Neural cell (in vitro differentiated cells): Measurements from ENCODE around the gene ROR2. TPM values are rescaled to one million over a fixed set of nuclear protein-coding genes. Genes with fewer than 3 reads are reported as not detected.

Experiments
- H2AFZ ChIP-seq: fragments of 200-600, 300-800 bp; sonication (generic), shearing (Covaris generic); 2 replicates; pipeline ENCODE4 v1.6.0; 2014; ENCODE audit warnings: low read depth, mild to moderate bottlenecking, antibody characterized with exemption, low read length, moderate library complexity
- H3F3A ChIP-seq: fragments of 200-600 bp; shearing (Covaris generic); 2 replicates; pipeline ENCODE4 v1.6.1; 2016; ENCODE audit warnings: mild to moderate bottlenecking, moderate library complexity, mixed read lengths, antibody characterized with exemption, low read length; ENCODE audit not compliant: insufficient read depth, poor library complexity, severe bottlenecking
- H3K27ac ChIP-seq: fragments of 200-600, 300-800 bp; sonication (generic), shearing (Covaris generic); 2 replicates; pipeline ENCODE4 v1.5.1; 2014; ENCODE audit warnings: mild to moderate bottlenecking, low read length, moderate library complexity
- H3K27me3 ChIP-seq: fragments of 300-800, 200-600 bp; sonication (generic), shearing (Covaris generic); 2 replicates; pipeline ENCODE4 v1.6.0; 2014; ENCODE audit warnings: mild to moderate bottlenecking, low read depth, low read length, moderate library complexity; ENCODE audit not compliant: insufficient read depth
- H3K36me3 ChIP-seq: fragments of 300-800, 200-600 bp; sonication (generic), shearing (Covaris generic); 2 replicates; pipeline ENCODE4 v1.5.1; 2014; ENCODE audit warnings: mild to moderate bottlenecking, antibody characterized with exemption, low read length, moderate library complexity; ENCODE audit not compliant: insufficient read depth
- H3K4me2 ChIP-seq: fragments of 300-800, 200-600 bp; sonication (generic), shearing (Covaris generic); 2 replicates; pipeline ENCODE4 v1.6.0; 2014; ENCODE audit warnings: mild to moderate bottlenecking, low read length
- H3K4me3 ChIP-seq: fragments of 300-800, 200-600 bp; sonication (generic), shearing (Covaris generic); 2 replicates; pipeline ENCODE4 v1.5.1; 2014; ENCODE audit warnings: mild to moderate bottlenecking, low read length, moderate library complexity
- H3K79me2 ChIP-seq: fragments of 200-600 bp; shearing (Covaris generic); replicated peaks from 2 replicates; pipeline ENCODE4 v1.6.0; 2014; ENCODE audit warnings: mild to moderate bottlenecking, low read length, moderate library complexity; ENCODE audit not compliant: insufficient read depth
- H3K9ac ChIP-seq: fragments of 300-800, 200-600 bp; sonication (generic), shearing (Covaris generic); 2 replicates; pipeline ENCODE4 v1.6.1; 2016; ENCODE audit warnings: mild to moderate bottlenecking, low read length, mixed read lengths
- H3K9me2 ChIP-seq: fragments of 200-600 bp; shearing (Covaris generic); 2 replicates; pipeline ENCODE4 v1.6.1; 2016; ENCODE audit warnings: mild to moderate bottlenecking, low read length, mixed read lengths; ENCODE audit not compliant: insufficient read depth
- H3K9me3 ChIP-seq: fragments of 200-600, 300-800 bp; sonication (generic), shearing (Covaris generic); 2 replicates; pipeline ENCODE4 v1.6.1; 2016; ENCODE audit warnings: mild to moderate bottlenecking, mixed run types, low read length, moderate library complexity, mixed read lengths
- H4K20me1 ChIP-seq: fragments of 200-600 bp; shearing (Covaris generic); 2 replicates; pipeline ENCODE4 v1.6.1; 2016; ENCODE audit warnings: mild to moderate bottlenecking, mixed run types; ENCODE audit not compliant: insufficient read depth
- EP300 ChIP-seq: fragments of 450-650 bp; conservative IDR thresholded peaks from 2 replicates; pipeline ENCODE4 v1.6.1; 2014; ENCODE audit warnings: antibody characterized with exemption, mild to moderate bottlenecking, moderate library complexity; ENCODE audit not compliant: poor library complexity, severe bottlenecking
- EZH2 ChIP-seq: fragments of 200-600, 300-800 bp; shearing (Covaris generic), sonication (generic); IDR thresholded peaks from 2 replicates; pipeline ENCODE4 v1.6.1; 2014; ENCODE audit warnings: antibody characterized with exemption, low read length, borderline replicate concordance, mild to moderate bottlenecking; ENCODE audit not compliant: insufficient read depth, poor library complexity, severe bottlenecking
- MXI1 ChIP-seq: fragments of 450-650 bp; conservative IDR thresholded peaks from 2 replicates; pipeline ENCODE4 v1.6.1; 2014; ENCODE audit warnings: antibody characterized with exemption, mild to moderate bottlenecking; ENCODE audit not compliant: poor library complexity, severe bottlenecking
- POLR2AphosphoS5 ChIP-seq: IDR thresholded peaks from 2 replicates; pipeline ENCODE4 v1.6.1; 2012
- RAD21 ChIP-seq: fragments of 450-650 bp; conservative IDR thresholded peaks from 2 replicates; pipeline ENCODE4 v1.6.1; 2014; ENCODE audit warnings: antibody characterized with exemption, mild to moderate bottlenecking, moderate library complexity
- SMC3 ChIP-seq: fragments of 450-650 bp; conservative IDR thresholded peaks from 2 replicates; pipeline ENCODE4 v1.6.1; 2014; ENCODE audit warnings: antibody characterized with exemption, mild to moderate bottlenecking, moderate library complexity; ENCODE audit not compliant: poor library complexity
- TAF1 ChIP-seq: IDR thresholded peaks from 2 replicates; pipeline ENCODE4 v1.6.1; 2012; ENCODE audit warnings: low read depth
- polyA plus RNA-seq: library from polyadenylated mRNA; depleted of rRNA; stranded (reverse); fragments of >200 nt; gene quantifications from 2 replicates; pipeline ENCODE4 v1.2.3, GENCODE V29; 2014
- TF ChIP-seq, protein P1 (sequence below): fragments of 450-650 bp; IDR thresholded peaks from 2 replicates; pipeline ENCODE4 v1.5.1; 2014; ENCODE audit warnings: antibody characterized with exemption, mild to moderate bottlenecking, moderate library complexity; ENCODE audit not compliant: poor library complexity, severe bottlenecking
- TF ChIP-seq, protein P2 (sequence below): IDR thresholded peaks from 2 replicates; pipeline ENCODE4 v1.6.1; 2012; ENCODE audit warnings: borderline replicate concordance

The ROR2 gene
- polyA plus RNA-seq, 1 donor from 2014 or later, result 0.33 TPM

DNA sequence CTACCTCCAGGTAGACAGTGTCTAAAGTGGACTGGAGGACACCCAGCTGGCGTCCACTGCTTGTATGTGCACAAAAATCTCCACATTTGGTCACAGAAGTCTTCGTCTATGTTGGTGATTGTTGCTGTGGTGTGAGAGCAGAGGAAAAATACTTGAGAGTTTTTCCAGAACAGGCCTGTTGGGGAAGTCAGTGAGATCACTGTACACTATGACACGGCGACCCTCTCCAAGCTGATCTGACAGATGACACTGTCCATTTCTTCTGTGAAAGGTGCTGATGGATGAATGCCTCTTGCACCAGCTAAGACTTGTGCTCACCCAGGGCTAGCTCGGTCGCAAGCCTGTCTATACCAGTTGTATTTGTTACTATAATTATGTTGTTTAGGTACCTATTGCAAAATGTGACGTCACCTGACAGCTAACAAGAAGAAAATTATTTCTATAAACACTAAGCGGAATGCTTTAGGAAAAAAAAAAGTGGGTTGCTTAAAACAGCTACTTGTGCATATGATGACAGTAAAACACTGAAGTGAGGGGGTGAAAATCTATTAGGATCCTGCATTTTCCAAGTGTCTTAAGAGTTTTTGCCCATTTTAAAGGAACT lies 142.3 kb downstream of the ROR2 start:
- TF ChIP-seq POLR2AphosphoS5 (no peak), SMC3 (no peak)
- TF ChIP-seq, protein P1, sequence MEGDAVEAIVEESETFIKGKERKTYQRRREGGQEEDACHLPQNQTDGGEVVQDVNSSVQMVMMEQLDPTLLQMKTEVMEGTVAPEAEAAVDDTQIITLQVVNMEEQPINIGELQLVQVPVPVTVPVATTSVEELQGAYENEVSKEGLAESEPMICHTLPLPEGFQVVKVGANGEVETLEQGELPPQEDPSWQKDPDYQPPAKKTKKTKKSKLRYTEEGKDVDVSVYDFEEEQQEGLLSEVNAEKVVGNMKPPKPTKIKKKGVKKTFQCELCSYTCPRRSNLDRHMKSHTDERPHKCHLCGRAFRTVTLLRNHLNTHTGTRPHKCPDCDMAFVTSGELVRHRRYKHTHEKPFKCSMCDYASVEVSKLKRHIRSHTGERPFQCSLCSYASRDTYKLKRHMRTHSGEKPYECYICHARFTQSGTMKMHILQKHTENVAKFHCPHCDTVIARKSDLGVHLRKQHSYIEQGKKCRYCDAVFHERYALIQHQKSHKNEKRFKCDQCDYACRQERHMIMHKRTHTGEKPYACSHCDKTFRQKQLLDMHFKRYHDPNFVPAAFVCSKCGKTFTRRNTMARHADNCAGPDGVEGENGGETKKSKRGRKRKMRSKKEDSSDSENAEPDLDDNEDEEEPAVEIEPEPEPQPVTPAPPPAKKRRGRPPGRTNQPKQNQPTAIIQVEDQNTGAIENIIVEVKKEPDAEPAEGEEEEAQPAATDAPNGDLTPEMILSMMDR, result no peak
- no peak overlapping the region for H2AFZ ChIP-seq
- H3K4me3 ChIP-seq, result no peak overlapping the region
- H4K20me1 ChIP-seq, result no peaks in the 10 kb centered on the region
- no peaks in the 10 kb centered on the region for H3K79me2 ChIP-seq
- H3K36me3 ChIP-seq, result no peaks in the 10 kb centered on the region
- no peak overlapping the region for H3K4me2 ChIP-seq
- no peaks in the 10 kb centered on the region for H3F3A ChIP-seq
- no peak overlapping the region for H3K9ac ChIP-seq
- H3K27ac ChIP-seq, result no peak overlapping the region
- no peaks in the 10 kb centered on the region for H3K27me3 ChIP-seq
- H3K9me2 ChIP-seq, result no peaks in the 10 kb centered on the region
- no peaks in the 10 kb centered on the region for H3K9me3 ChIP-seq

DNA sequence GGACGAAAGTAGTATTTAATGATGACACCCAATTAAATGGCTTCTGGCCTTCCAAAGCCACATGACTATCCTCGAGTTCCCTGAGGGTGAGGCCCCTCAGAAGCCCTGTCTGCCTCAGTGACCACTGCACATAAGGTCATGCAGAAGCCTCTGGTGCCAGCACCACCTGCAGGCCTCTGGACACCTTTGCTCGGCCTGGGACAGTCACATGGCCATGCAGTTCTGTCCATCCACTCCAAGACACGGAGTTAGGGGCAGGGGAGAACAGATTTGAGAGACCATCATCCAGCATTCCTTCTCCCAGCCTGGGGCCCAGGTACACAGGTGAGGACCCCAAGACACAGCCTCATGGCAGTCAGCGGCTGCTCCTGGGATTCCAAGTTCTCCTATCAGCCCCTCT lies 145.0 kb downstream of the ROR2 start:
- H3K27me3 ChIP-seq, result no peaks in the 10 kb centered on the region
- H3K4me2 ChIP-seq, result no peak overlapping the region
- H3K9ac ChIP-seq, result no peak overlapping the region
- no peak overlapping the region for H2AFZ ChIP-seq
- no peaks in the 10 kb centered on the region for H3K9me2 ChIP-seq
- H3K36me3 ChIP-seq, result no peaks in the 10 kb centered on the region
- no peak overlapping the region for H3K27ac ChIP-seq
- no peaks in the 10 kb centered on the region for H3K79me2 ChIP-seq
- H3K9me3 ChIP-seq, result no peaks in the 10 kb centered on the region
- no peaks in the 10 kb centered on the region for H3F3A ChIP-seq
- no peak for TF ChIP-seq RAD21
- TF ChIP-seq, protein P2, sequence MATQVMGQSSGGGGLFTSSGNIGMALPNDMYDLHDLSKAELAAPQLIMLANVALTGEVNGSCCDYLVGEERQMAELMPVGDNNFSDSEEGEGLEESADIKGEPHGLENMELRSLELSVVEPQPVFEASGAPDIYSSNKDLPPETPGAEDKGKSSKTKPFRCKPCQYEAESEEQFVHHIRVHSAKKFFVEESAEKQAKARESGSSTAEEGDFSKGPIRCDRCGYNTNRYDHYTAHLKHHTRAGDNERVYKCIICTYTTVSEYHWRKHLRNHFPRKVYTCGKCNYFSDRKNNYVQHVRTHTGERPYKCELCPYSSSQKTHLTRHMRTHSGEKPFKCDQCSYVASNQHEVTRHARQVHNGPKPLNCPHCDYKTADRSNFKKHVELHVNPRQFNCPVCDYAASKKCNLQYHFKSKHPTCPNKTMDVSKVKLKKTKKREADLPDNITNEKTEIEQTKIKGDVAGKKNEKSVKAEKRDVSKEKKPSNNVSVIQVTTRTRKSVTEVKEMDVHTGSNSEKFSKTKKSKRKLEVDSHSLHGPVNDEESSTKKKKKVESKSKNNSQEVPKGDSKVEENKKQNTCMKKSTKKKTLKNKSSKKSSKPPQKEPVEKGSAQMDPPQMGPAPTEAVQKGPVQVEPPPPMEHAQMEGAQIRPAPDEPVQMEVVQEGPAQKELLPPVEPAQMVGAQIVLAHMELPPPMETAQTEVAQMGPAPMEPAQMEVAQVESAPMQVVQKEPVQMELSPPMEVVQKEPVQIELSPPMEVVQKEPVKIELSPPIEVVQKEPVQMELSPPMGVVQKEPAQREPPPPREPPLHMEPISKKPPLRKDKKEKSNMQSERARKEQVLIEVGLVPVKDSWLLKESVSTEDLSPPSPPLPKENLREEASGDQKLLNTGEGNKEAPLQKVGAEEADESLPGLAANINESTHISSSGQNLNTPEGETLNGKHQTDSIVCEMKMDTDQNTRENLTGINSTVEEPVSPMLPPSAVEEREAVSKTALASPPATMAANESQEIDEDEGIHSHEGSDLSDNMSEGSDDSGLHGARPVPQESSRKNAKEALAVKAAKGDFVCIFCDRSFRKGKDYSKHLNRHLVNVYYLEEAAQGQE, result no peak
- TF ChIP-seq TAF1, result no peak
- no peak for TF ChIP-seq EZH2
- TF ChIP-seq MXI1, result no peak
- no peak for TF ChIP-seq SMC3
- TF ChIP-seq, protein P1, result no peak
- TF ChIP-seq POLR2AphosphoS5, result no peak
- no peak for TF ChIP-seq EP300
- no peak overlapping the region for H3K4me3 ChIP-seq
- no peaks in the 10 kb centered on the region for H4K20me1 ChIP-seq
